ENCODE data around the gene PLEKHD1. TPM values are rescaled to one million over a fixed set of nuclear protein-coding genes. Genes with fewer than 3 reads are reported as not detected.

The PLEKHD1 gene
- total and polyA plus RNA-seq, 4 donors, result 0.05 to 0.08 (median 0.06) TPM; not detected in 1

DNA sequence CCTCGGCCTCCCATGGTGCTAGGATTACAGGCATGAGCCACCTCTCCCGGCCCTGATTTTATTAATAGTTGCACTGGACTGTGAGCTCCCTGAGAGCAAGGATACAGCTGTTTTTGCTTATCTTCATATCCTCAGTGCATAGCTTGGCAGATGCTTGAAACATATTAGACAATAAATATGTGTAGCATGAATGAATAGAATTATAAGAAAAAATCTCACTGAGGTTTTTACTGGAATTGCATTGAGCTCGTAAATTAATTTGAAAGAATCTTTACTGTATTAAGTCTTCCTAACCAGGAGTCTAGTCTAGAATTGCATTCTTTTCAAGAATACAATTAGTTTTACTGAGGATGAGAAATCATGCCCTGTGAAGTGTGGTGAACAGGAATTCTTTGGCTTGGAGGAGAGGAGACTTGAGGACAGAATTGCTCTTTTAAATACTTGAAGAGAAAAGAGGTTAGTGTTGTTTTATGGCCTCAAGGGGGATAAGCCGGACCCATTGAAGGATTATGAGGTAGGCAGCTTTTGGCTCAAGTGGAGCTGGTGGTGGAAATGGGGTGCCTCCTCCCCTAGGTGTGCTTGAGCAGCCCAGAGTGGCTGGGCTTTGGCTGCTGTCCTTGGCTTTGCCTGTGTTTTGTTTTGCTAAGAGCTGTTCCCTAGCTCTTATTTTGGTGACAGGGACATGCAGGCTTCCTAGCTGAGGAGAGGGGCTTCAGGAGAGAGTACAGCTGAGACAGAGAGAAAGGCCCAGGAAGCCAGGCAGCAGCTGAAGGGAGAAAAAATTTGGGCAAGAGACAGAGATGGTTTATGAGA lies 34.0 kb downstream of the PLEKHD1 start:
- Histone ChIP-seq H3K4me3 (ENCODE audit: low read depth in 1 of 3, low read length in 3 of 3) (no peak overlapping the region), H3K9me3 (ENCODE audit: control insufficient read depth in 4 of 4, low read length in 3 of 4) (no peaks in the 10 kb centered on the region), H3K27me3 (ENCODE audit: control insufficient read depth in 4 of 4, insufficient read depth in 4 of 4, low read length in 3 of 4) (no peaks in the 10 kb centered on the region), H3K4me1 (ENCODE audit: control insufficient read depth in 4 of 4, insufficient read depth in 4 of 4, low read length in 3 of 4) (no peaks in the 10 kb centered on the region), H3K9ac (ENCODE audit: low read depth in 1 of 2, low read length in 2 of 2) (no peak overlapping the region), H3K27ac (ENCODE audit: low read depth in 1 of 2, low read length in 2 of 2) (no peak overlapping the region), H3K36me3 (ENCODE audit: control insufficient read depth in 4 of 4, insufficient read depth in 3 of 4, low read depth in 1 of 4, low read length in 3 of 4) (no peaks in the 10 kb centered on the region)
- 77% methylated on average over 4 of the region's 4 CpGs for WGBS
- no peak for DNase-seq (ENCODE audit: low spot score)
- TF ChIP-seq RAD21 (IDR thresholded peaks at IDR 0.05) (no peak), FOXA1 (IDR thresholded peaks at IDR 0.05) (no peak), HNF4G (IDR thresholded peaks at IDR 0.05) (no peak)
- TF ChIP-seq, protein P1, sequence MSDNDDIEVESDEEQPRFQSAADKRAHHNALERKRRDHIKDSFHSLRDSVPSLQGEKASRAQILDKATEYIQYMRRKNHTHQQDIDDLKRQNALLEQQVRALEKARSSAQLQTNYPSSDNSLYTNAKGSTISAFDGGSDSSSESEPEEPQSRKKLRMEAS (IDR thresholded peaks at IDR 0.05), result no peak

DNA sequence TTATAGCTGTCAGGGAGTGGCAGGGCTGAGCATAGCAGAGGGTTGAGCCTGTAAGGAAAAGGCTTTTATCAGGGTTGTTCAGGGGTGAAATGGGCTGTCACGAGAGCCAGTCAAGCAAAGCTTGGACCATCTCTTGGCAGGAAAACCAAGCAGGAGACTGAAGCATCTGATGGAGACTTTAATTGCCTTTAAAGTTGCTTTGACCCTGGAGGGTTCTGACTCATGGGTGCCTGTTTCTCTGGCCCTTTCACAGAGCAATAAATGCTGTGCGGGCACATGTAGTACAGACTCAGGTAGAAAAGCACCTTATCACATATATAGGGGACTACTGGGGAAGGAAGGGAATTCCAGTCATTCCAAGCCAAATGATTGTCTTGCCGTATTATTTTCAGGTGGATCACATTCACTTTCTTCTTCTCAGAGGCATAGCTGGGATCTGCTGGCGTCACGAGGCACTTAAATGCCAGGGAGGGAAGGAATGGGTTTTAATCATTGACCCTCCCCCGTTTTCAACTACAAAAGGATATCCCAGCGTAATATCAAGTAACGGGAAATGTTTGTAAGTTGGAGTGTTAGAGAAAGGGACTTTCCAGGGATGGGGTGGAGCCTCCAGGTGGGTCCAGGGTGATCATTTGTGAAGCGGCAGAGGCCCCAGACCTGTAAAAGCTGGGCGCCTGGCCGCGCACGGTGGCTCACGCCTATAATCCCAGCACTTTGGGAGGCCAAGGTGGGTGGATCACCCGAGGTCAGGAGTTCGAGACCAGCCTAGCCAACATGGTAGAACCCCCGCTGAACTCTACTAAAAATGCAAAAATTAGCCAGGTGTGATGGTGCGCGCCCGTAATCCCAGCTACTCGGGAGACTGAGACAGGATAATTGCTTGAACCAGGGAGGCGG lies 34.9 kb downstream of the PLEKHD1 start:
- TF ChIP-seq HNF4A (conservative IDR thresholded peaks at IDR 0.05) (no peak), TAF1 (conservative IDR thresholded peaks at IDR 0.05) (no peak), FOXA1 (IDR thresholded peaks at IDR 0.05) (no peak), YY1 (IDR thresholded peaks at IDR 0.05) (no peak), RXRA (IDR thresholded peaks at IDR 0.05) (no peak), GABPA (IDR thresholded peaks at IDR 0.05 in 1 of 2, conservative IDR thresholded peaks at IDR 0.05 in 1 of 2) (no peak), JUND (IDR thresholded peaks at IDR 0.05) (no peak), HNF4G (IDR thresholded peaks at IDR 0.05) (no peak), EGR1 (IDR thresholded peaks at IDR 0.05; ENCODE audit: low read depth in 2 of 2) (no peak), FOXA2 (IDR thresholded peaks at IDR 0.05) (no peak), SP1 (IDR thresholded peaks at IDR 0.05) (no peak), RAD21 (IDR thresholded peaks at IDR 0.05) (no peak), NR2F2 (IDR thresholded peaks at IDR 0.05) (no peak)
- TF ChIP-seq, protein P2, sequence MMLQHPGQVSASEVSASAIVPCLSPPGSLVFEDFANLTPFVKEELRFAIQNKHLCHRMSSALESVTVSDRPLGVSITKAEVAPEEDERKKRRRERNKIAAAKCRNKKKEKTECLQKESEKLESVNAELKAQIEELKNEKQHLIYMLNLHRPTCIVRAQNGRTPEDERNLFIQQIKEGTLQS (IDR thresholded peaks at IDR 0.05), result no peak
- TF ChIP-seq, protein P3, sequence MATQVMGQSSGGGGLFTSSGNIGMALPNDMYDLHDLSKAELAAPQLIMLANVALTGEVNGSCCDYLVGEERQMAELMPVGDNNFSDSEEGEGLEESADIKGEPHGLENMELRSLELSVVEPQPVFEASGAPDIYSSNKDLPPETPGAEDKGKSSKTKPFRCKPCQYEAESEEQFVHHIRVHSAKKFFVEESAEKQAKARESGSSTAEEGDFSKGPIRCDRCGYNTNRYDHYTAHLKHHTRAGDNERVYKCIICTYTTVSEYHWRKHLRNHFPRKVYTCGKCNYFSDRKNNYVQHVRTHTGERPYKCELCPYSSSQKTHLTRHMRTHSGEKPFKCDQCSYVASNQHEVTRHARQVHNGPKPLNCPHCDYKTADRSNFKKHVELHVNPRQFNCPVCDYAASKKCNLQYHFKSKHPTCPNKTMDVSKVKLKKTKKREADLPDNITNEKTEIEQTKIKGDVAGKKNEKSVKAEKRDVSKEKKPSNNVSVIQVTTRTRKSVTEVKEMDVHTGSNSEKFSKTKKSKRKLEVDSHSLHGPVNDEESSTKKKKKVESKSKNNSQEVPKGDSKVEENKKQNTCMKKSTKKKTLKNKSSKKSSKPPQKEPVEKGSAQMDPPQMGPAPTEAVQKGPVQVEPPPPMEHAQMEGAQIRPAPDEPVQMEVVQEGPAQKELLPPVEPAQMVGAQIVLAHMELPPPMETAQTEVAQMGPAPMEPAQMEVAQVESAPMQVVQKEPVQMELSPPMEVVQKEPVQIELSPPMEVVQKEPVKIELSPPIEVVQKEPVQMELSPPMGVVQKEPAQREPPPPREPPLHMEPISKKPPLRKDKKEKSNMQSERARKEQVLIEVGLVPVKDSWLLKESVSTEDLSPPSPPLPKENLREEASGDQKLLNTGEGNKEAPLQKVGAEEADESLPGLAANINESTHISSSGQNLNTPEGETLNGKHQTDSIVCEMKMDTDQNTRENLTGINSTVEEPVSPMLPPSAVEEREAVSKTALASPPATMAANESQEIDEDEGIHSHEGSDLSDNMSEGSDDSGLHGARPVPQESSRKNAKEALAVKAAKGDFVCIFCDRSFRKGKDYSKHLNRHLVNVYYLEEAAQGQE (IDR thresholded peaks at IDR 0.05), result no peak
- TF ChIP-seq, protein P4, sequence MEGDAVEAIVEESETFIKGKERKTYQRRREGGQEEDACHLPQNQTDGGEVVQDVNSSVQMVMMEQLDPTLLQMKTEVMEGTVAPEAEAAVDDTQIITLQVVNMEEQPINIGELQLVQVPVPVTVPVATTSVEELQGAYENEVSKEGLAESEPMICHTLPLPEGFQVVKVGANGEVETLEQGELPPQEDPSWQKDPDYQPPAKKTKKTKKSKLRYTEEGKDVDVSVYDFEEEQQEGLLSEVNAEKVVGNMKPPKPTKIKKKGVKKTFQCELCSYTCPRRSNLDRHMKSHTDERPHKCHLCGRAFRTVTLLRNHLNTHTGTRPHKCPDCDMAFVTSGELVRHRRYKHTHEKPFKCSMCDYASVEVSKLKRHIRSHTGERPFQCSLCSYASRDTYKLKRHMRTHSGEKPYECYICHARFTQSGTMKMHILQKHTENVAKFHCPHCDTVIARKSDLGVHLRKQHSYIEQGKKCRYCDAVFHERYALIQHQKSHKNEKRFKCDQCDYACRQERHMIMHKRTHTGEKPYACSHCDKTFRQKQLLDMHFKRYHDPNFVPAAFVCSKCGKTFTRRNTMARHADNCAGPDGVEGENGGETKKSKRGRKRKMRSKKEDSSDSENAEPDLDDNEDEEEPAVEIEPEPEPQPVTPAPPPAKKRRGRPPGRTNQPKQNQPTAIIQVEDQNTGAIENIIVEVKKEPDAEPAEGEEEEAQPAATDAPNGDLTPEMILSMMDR (IDR thresholded peaks at IDR 0.05; ENCODE audit: low read depth, low read length, missing input control), result no peak
- TF ChIP-seq, protein P1 (IDR thresholded peaks at IDR 0.05), result no peak
- TF ChIP-seq, protein P5, sequence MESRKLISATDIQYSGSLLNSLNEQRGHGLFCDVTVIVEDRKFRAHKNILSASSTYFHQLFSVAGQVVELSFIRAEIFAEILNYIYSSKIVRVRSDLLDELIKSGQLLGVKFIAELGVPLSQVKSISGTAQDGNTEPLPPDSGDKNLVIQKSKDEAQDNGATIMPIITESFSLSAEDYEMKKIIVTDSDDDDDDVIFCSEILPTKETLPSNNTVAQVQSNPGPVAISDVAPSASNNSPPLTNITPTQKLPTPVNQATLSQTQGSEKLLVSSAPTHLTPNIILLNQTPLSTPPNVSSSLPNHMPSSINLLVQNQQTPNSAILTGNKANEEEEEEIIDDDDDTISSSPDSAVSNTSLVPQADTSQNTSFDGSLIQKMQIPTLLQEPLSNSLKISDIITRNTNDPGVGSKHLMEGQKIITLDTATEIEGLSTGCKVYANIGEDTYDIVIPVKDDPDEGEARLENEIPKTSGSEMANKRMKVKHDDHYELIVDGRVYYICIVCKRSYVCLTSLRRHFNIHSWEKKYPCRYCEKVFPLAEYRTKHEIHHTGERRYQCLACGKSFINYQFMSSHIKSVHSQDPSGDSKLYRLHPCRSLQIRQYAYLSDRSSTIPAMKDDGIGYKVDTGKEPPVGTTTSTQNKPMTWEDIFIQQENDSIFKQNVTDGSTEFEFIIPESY (IDR thresholded peaks at IDR 0.05), result no peak
- Histone ChIP-seq H3K9ac (ENCODE audit: low read depth in 1 of 2, low read length in 2 of 2) (no peak overlapping the region), H3K36me3 (ENCODE audit: control insufficient read depth in 4 of 4, insufficient read depth in 3 of 4, low read depth in 1 of 4, low read length in 3 of 4) (no peaks in the 10 kb centered on the region), H3K27me3 (ENCODE audit: control insufficient read depth in 4 of 4, insufficient read depth in 4 of 4, low read length in 3 of 4) (no peaks in the 10 kb centered on the region), H3K27ac (ENCODE audit: low read depth in 1 of 2, low read length in 2 of 2) (no peak overlapping the region), H3K4me3 (ENCODE audit: low read depth in 1 of 3, low read length in 3 of 3) (no peak overlapping the region), H3K4me1 (ENCODE audit: control insufficient read depth in 4 of 4, insufficient read depth in 4 of 4, low read length in 3 of 4) (no peaks in the 10 kb centered on the region), H3K9me3 (ENCODE audit: control insufficient read depth in 4 of 4, low read length in 3 of 4) (no peaks in the 10 kb centered on the region)
- DNase-seq (ENCODE audit: low spot score), result no peak
- 81% methylated on average over 22 of the region's 22 CpGs for WGBS

Data from liver (tissue), 9 donors.